ENCODE data around the gene PKHD1. TPM values are rescaled to one million over a fixed set of nuclear protein-coding genes. Genes with fewer than 3 reads are reported as not detected.
"Not testable (repeated sequence)": the region's sequence is repeated elsewhere in the genome, so short reads cannot be mapped to it uniquely, and the experiment has no call there.

Gene PKHD1
- total and polyA plus RNA-seq, 2 donors (not counting 1 experiment from before 2014, with no cell fraction given) = not detected

- H3K4me1 ChIP-seq (ENCODE audit: control insufficient read depth in 2 of 2, insufficient read depth in 2 of 2, low read length in 2 of 2); H3K4me3 Mint-ChIP-seq; H4K20me1 ChIP-seq (ENCODE audit: control insufficient read depth, insufficient read depth, low read length, poor library complexity, severe bottlenecking); H2AFZ ChIP-seq (ENCODE audit: insufficient read depth, low read depth, low read length, poor library complexity, severe bottlenecking); H3K9me3 ChIP-seq (ENCODE audit: control extremely low read depth in 1 of 3, control insufficient read depth in 2 of 3, insufficient read depth in 1 of 3, low read length in 2 of 3); H3K4me3 ChIP-seq (ENCODE audit: control extremely low read depth in 1 of 5, extremely low read depth in 1 of 5, insufficient read depth in 1 of 5, low read depth in 2 of 5, low read length in 4 of 5); H3K27me3 ChIP-seq (replicated peaks in 1 of 4; ENCODE audit: control extremely low read depth in 1 of 4, control insufficient read depth in 3 of 4, insufficient read depth in 4 of 4, low read length in 3 of 4); H3K27ac ChIP-seq (ENCODE audit: low read length in 2 of 2); H3K79me2 ChIP-seq (ENCODE audit: control insufficient read depth, insufficient read depth, low read length); ATAC-seq (ENCODE audit: low read depth); intact Hi-C loops (cut with micrococcal nuclease); H3K36me3 ChIP-seq (replicated peaks in 1 of 2; ENCODE audit: control extremely low read depth in 1 of 2, control insufficient read depth in 1 of 2, extremely low read depth in 1 of 2, insufficient read depth in 2 of 2, low read length in 1 of 2); H3K4me1 Mint-ChIP-seq; H3K27me3 Mint-ChIP-seq; H3K9ac ChIP-seq (ENCODE audit: low read length); POLR2A ChIA-PET; H3K9me3 Mint-ChIP-seq (ENCODE audit: insufficient read depth); H3K4me2 ChIP-seq (replicated peaks; ENCODE audit: low read depth, low read length, poor library complexity, severe bottlenecking); DNase-seq; H3K27ac Mint-ChIP-seq: not testable (repeated sequence)
- CTCF ChIA-PET = interaction anchor here (0.7 kb wide), 1 partner anchor 72 kb away, joined by 3 read pairs; no protein-coding TSS in a partner anchor
- WGBS (ENCODE audit: insufficient coverage) = no CpG with 5 or more reads among the region's 2 CpGs
Observed at GRCh38 chr6:51918347-51918746, 169.1 kb downstream of the PKHD1 start.

DNA sequence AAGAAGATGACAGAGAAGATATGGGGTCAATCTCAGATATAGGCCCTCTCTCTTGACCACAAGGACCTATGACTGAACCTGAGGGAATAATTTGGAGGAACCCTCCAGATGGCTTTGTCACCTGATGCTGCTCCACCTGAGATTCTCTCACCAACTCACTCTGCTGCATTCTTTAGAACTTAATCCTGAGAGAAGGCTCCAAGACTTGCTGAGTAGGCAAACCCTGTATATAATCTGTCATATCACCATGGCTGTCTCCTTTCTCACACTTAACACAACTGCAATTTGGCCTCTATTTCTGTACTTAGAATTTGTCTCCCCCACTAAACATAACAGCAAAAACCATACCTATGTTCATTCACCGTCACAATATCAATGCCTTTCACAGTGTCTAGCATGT, 172.3 kb downstream of the PKHD1 start:
- POLR2A ChIA-PET = no interaction called here
- no peak overlapping the region for H3K27ac Mint-ChIP-seq
- DNase-seq (no peak), ATAC-seq (ENCODE audit: low read depth) (no peak)
- Histone ChIP-seq H3K36me3 (replicated peaks in 1 of 2; ENCODE audit: control extremely low read depth in 1 of 2, control insufficient read depth in 1 of 2, extremely low read depth in 1 of 2, insufficient read depth in 2 of 2, low read length in 1 of 2) (no peaks in the 10 kb centered on the region), H3K27me3 (replicated peaks in 1 of 4; ENCODE audit: control extremely low read depth in 1 of 4, control insufficient read depth in 3 of 4, insufficient read depth in 4 of 4, low read length in 3 of 4) (peaks cover 0 to 4% (median 0%) of the 10 kb centered on the region in 4 experiments), H3K79me2 (ENCODE audit: control insufficient read depth, insufficient read depth, low read length) (no peaks in the 10 kb centered on the region), H4K20me1 (ENCODE audit: control insufficient read depth, insufficient read depth, low read length, poor library complexity, severe bottlenecking) (no peaks in the 10 kb centered on the region), H3K9me3 (ENCODE audit: control extremely low read depth in 1 of 3, control insufficient read depth in 2 of 3, insufficient read depth in 1 of 3, low read length in 2 of 3) (no peaks in the 10 kb centered on the region), H3K4me1 (ENCODE audit: control insufficient read depth in 2 of 2, insufficient read depth in 2 of 2, low read length in 2 of 2) (no peaks in the 10 kb centered on the region), H2AFZ (ENCODE audit: insufficient read depth, low read depth, low read length, poor library complexity, severe bottlenecking) (no peak overlapping the region), H3K27ac (ENCODE audit: low read length in 2 of 2) (no peak overlapping the region), H3K9ac (ENCODE audit: low read length) (no peak overlapping the region), H3K4me3 (ENCODE audit: control extremely low read depth in 1 of 5, extremely low read depth in 1 of 5, insufficient read depth in 1 of 5, low read depth in 2 of 5, low read length in 4 of 5) (no peak overlapping the region), H3K4me2 (replicated peaks; ENCODE audit: low read depth, low read length, poor library complexity, severe bottlenecking) (no peak overlapping the region)
- H3K9me3 Mint-ChIP-seq (ENCODE audit: insufficient read depth) = peaks cover 4% of the 10 kb centered on the region
- peaks cover 10% of the 10 kb centered on the region for H3K27me3 Mint-ChIP-seq
- no peak overlapping the region for H3K4me3 Mint-ChIP-seq
- intact Hi-C loops (cut with micrococcal nuclease) = no loop called here
- WGBS (ENCODE audit: insufficient coverage) = 100% methylated on average over 1 of the region's 1 CpG
- CTCF ChIA-PET = no interaction called here
- H3K4me1 Mint-ChIP-seq = peaks cover 7% of the 10 kb centered on the region
- no peak for TF ChIP-seq EZH2 (IDR thresholded peaks at IDR 0.05; ENCODE audit: borderline replicate concordance, insufficient read depth, low read depth, low read length, poor library complexity, severe bottlenecking)
- TF ChIP-seq, protein P1, sequence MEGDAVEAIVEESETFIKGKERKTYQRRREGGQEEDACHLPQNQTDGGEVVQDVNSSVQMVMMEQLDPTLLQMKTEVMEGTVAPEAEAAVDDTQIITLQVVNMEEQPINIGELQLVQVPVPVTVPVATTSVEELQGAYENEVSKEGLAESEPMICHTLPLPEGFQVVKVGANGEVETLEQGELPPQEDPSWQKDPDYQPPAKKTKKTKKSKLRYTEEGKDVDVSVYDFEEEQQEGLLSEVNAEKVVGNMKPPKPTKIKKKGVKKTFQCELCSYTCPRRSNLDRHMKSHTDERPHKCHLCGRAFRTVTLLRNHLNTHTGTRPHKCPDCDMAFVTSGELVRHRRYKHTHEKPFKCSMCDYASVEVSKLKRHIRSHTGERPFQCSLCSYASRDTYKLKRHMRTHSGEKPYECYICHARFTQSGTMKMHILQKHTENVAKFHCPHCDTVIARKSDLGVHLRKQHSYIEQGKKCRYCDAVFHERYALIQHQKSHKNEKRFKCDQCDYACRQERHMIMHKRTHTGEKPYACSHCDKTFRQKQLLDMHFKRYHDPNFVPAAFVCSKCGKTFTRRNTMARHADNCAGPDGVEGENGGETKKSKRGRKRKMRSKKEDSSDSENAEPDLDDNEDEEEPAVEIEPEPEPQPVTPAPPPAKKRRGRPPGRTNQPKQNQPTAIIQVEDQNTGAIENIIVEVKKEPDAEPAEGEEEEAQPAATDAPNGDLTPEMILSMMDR (IDR thresholded peaks at IDR 0.05) = no peak

All from B cell (primary cell).